SK-N-SH (cell line): ENCODE results near the gene TAP1. TPM values are rescaled to one million over a fixed set of nuclear protein-coding genes. Genes with fewer than 3 reads are reported as not detected.

Experiments used
- CTCF ChIA-PET: fragments of 300-600, 350-600 bp; formaldehyde crosslinking; extraction: SDS; loops from one replicate; lab custom pipeline; 2021; lab: Yijun Ruan, JAX
- POLR2A ChIA-PET: fragments of 350-600 bp; sonication (Branson Sonifier 250); formaldehyde crosslinking; extraction: SDS; loops from one replicate; lab custom pipeline; 2020; ENCODE audit warnings: antibody characterized with exemption, inconsistent platforms; lab: Yijun Ruan, JAX
- DNase-seq: peaks from one replicate; pipeline ENCODE4 v3.0.0; 2012
- H2AFZ ChIP-seq: fragments of 200-600 bp; sonication (generic); 2 replicates; pipeline ENCODE4 v1.8.1; 2016; ENCODE audit warnings: antibody characterized with exemption, mild to moderate bottlenecking, low read depth
- H3F3A ChIP-seq: fragments of 200-600 bp; sonication (generic); replicated peaks from 2 replicates; pipeline ENCODE3; 2016; ENCODE audit warnings: antibody characterized with exemption, mild to moderate bottlenecking; ENCODE audit not compliant: insufficient read depth
- H3K27ac ChIP-seq, 2 experiments: fragments of 200-500 bp in 1 of 2; fragments of 200-600 bp in 1 of 2; sonication (Bioruptor generic) in 1 of 2; sonication (generic), shearing (Covaris generic) in 1 of 2; 2 replicates each; pipeline versions ENCODE4 v1.5.1 to v1.6.1; 2014 to 2016; ENCODE audit warnings: low read depth in 2 of 2, inconsistent platforms in 1 of 2, low read length in 1 of 2, mild to moderate bottlenecking in 1 of 2, mixed read lengths in 1 of 2
- H3K27me3 ChIP-seq: fragments of 200-600 bp; sonication (generic), shearing (Covaris generic); 2 replicates; pipeline ENCODE4 v1.6.1; 2016; ENCODE audit warnings: mixed run types; ENCODE audit not compliant: insufficient read depth
- H3K36me3 ChIP-seq, 2 experiments: fragments of 200-500 bp in 1 of 2; fragments of 200-600 bp in 1 of 2; sonication (Bioruptor generic) in 1 of 2; sonication (generic) in 1 of 2; replicated peaks in 1 of 2; 2 replicates each; pipeline versions ENCODE3 to v1.5.1; 2014 to 2016; ENCODE audit warnings: low read length in 1 of 2, mild to moderate bottlenecking in 1 of 2; ENCODE audit not compliant: insufficient read depth in 2 of 2, control insufficient read depth in 1 of 2
- H3K4me1 ChIP-seq, 2 experiments: fragments of 200-500 bp in 1 of 2; fragments of 200-600 bp in 1 of 2; sonication (Bioruptor generic) in 1 of 2; sonication (generic), shearing (Covaris generic) in 1 of 2; 2 replicates each; pipeline versions ENCODE4 v1.5.1 to v1.6.1; 2014 to 2016; ENCODE audit warnings: low read depth in 1 of 2, low read length in 1 of 2, mixed run types in 1 of 2; ENCODE audit not compliant: insufficient read depth in 2 of 2, control insufficient read depth in 1 of 2
- H3K4me2 ChIP-seq: fragments of 200-600 bp; sonication (generic), shearing (Covaris generic); 2 replicates; pipeline ENCODE4 v1.6.1; 2017; ENCODE audit warnings: mixed run types
- H3K4me3 ChIP-seq, 2 experiments: fragments of 200-500 bp in 1 of 2; fragments of 200-600 bp in 1 of 2; sonication (Bioruptor generic) in 1 of 2; sonication (generic), shearing (Covaris generic) in 1 of 2; 2 replicates each; pipeline versions ENCODE4 v1.5.1 to v1.8.1; 2014 to 2016; ENCODE audit warnings: low read depth in 2 of 2, inconsistent platforms in 1 of 2, low read length in 1 of 2, mild to moderate bottlenecking in 1 of 2, mixed read lengths in 1 of 2, moderate library complexity in 1 of 2
- H3K79me2 ChIP-seq: fragments of 200-600 bp; sonication (generic); 2 replicates; pipeline ENCODE4 v1.8.1; 2017; ENCODE audit warnings: mild to moderate bottlenecking; ENCODE audit not compliant: insufficient read depth
- H3K9ac ChIP-seq: fragments of 200-600 bp; sonication (generic); 2 replicates; pipeline ENCODE4 v1.6.1; 2017; ENCODE audit warnings: mixed run types
- H3K9me2 ChIP-seq: fragments of 200-600 bp; sonication (generic); 2 replicates; pipeline ENCODE4 v1.6.1; 2017; ENCODE audit warnings: mixed run types
- H3K9me3 ChIP-seq: fragments of 200-600 bp; sonication (generic); 2 replicates; pipeline ENCODE4 v1.6.1; 2017; ENCODE audit warnings: mixed run types, mild to moderate bottlenecking, moderate library complexity
- H4K20me1 ChIP-seq: fragments of 200-600 bp; sonication (generic); 2 replicates; pipeline ENCODE4 v1.6.1; 2017; ENCODE audit warnings: mild to moderate bottlenecking, mixed run types; ENCODE audit not compliant: insufficient read depth
- CHD2 ChIP-seq: fragments of 150-350 bp; IDR thresholded peaks from 2 replicates; pipeline ENCODE4 v1.6.1; 2018; ENCODE audit warnings: low read length; ENCODE audit not compliant: partially characterized antibody
- FOSL2 ChIP-seq: IDR thresholded peaks from 2 replicates; pipeline ENCODE4 v1.4.0; 2012; ENCODE audit warnings: low read depth, mild to moderate bottlenecking, moderate library complexity, borderline replicate concordance
- FOXJ3 ChIP-seq: sonication (generic); formaldehyde crosslinking; IDR thresholded peaks from 2 replicates; pipeline ENCODE4 v1.5.1; 2020; ENCODE audit warnings: mild to moderate bottlenecking, missing genetic modification reagents
- FOXM1 ChIP-seq: IDR thresholded peaks from 2 replicates; pipeline ENCODE4 v1.4.0; 2012; ENCODE audit warnings: low read depth, mild to moderate bottlenecking
- IRF3 ChIP-seq: fragments of 150-350 bp; IDR thresholded peaks from 2 replicates; pipeline ENCODE4 v1.6.1; 2016; ENCODE audit warnings: mild to moderate bottlenecking, low read depth, low read length
- MAX ChIP-seq: IDR thresholded peaks from 2 replicates; pipeline ENCODE4 v1.4.0; 2012; ENCODE audit warnings: low read depth
- MXI1 ChIP-seq: IDR thresholded peaks from 2 replicates; pipeline ENCODE4 v1.6.1; 2012; ENCODE audit warnings: mild to moderate bottlenecking, low read depth, low read length, improper control_type of control experiment
- RAD21 ChIP-seq: IDR thresholded peaks from 2 replicates; pipeline ENCODE4 v1.6.1; 2012; ENCODE audit warnings: mild to moderate bottlenecking, low read length
- TCF12 ChIP-seq: IDR thresholded peaks from 2 replicates; pipeline ENCODE4 v1.4.0; 2012
- TEAD4 ChIP-seq: IDR thresholded peaks from 2 replicates; pipeline ENCODE4 v1.4.0; 2012; ENCODE audit warnings: mild to moderate bottlenecking, borderline replicate concordance; ENCODE audit not compliant: insufficient read depth
- WGBS: methylation state at CpG from one replicate; pipeline ENCODE4 v1.1.6; 2017; ENCODE audit warnings: low lambda C conversion rate; 5-methylcytosine and 5-hydroxymethylcytosine counted together
- polyA plus RNA-seq, 3 experiments: library from polyadenylated mRNA; depleted of rRNA; stranded (reverse); fragments of >200 nt; gene quantifications; 2 replicates each; pipeline ENCODE4 v1.2.3, GENCODE V29; 2012
- TF ChIP-seq, protein P1 (sequence below): IDR thresholded peaks from 2 replicates; pipeline ENCODE4 v1.4.0; 2012; ENCODE audit warnings: low read depth, borderline replicate concordance
- TF ChIP-seq, protein P2 (sequence below): fragments of 200-600 bp; sonication (generic); IDR thresholded peaks from 2 replicates; pipeline ENCODE4 v1.6.1; 2017; ENCODE audit warnings: antibody characterized with exemption, mild to moderate bottlenecking, moderate library complexity

The TAP1 gene
- polyA plus RNA-seq, 1 of the 3 experiments (the other 2 are of a cell fraction), result 31.1 TPM

- 0 out of 2 replicates have a peak, but pooled peaks cover 4% of the 10 kb centered on the region for H3K9me3 ChIP-seq
- no peak overlapping the region for H3K9ac ChIP-seq
- no peak overlapping the region for H3K27ac ChIP-seq
- no peaks in the 10 kb centered on the region for H3K4me1 ChIP-seq
- ChIA-PET POLR2A (interaction anchor here (1.0 kb wide), 1 partner anchor 29 kb away, joined by 4 read pairs; the partner anchor contains the start of gene TAP2), CTCF (interaction anchor here (0.6 to 9.5 kb wide), 68 partner anchors 9 to 484 kb away, joined by 3 to 223 read pairs (median 5); partner anchors contain the start of genes HLA-DMA, HLA-DMB, HLA-DPA1 and PSMB8)
- H2AFZ ChIP-seq, result no peak overlapping the region
- no peak overlapping the region for H3K4me2 ChIP-seq
- no peaks in the 10 kb centered on the region for H3F3A ChIP-seq
- no peak overlapping the region; a peak in 1 of 4 replicates for H3K4me3 ChIP-seq
- H3K79me2 ChIP-seq, result no peaks in the 10 kb centered on the region
- H3K9me2 ChIP-seq, result no peaks in the 10 kb centered on the region
- no peak for DNase-seq
- no peak for TF ChIP-seq MXI1
- TF ChIP-seq TEAD4, result no peak
- no peak for TF ChIP-seq FOXJ3
- no peak for TF ChIP-seq IRF3
- TF ChIP-seq, protein P1, sequence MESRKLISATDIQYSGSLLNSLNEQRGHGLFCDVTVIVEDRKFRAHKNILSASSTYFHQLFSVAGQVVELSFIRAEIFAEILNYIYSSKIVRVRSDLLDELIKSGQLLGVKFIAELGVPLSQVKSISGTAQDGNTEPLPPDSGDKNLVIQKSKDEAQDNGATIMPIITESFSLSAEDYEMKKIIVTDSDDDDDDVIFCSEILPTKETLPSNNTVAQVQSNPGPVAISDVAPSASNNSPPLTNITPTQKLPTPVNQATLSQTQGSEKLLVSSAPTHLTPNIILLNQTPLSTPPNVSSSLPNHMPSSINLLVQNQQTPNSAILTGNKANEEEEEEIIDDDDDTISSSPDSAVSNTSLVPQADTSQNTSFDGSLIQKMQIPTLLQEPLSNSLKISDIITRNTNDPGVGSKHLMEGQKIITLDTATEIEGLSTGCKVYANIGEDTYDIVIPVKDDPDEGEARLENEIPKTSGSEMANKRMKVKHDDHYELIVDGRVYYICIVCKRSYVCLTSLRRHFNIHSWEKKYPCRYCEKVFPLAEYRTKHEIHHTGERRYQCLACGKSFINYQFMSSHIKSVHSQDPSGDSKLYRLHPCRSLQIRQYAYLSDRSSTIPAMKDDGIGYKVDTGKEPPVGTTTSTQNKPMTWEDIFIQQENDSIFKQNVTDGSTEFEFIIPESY, result no peak
- TF ChIP-seq FOXM1, result no peak
- no peak for TF ChIP-seq TCF12
- TF ChIP-seq CHD2, result no peak
- no peak for TF ChIP-seq MAX
- TF ChIP-seq, protein P2, sequence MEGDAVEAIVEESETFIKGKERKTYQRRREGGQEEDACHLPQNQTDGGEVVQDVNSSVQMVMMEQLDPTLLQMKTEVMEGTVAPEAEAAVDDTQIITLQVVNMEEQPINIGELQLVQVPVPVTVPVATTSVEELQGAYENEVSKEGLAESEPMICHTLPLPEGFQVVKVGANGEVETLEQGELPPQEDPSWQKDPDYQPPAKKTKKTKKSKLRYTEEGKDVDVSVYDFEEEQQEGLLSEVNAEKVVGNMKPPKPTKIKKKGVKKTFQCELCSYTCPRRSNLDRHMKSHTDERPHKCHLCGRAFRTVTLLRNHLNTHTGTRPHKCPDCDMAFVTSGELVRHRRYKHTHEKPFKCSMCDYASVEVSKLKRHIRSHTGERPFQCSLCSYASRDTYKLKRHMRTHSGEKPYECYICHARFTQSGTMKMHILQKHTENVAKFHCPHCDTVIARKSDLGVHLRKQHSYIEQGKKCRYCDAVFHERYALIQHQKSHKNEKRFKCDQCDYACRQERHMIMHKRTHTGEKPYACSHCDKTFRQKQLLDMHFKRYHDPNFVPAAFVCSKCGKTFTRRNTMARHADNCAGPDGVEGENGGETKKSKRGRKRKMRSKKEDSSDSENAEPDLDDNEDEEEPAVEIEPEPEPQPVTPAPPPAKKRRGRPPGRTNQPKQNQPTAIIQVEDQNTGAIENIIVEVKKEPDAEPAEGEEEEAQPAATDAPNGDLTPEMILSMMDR, result no peak
- no peak for TF ChIP-seq RAD21
- no peak for TF ChIP-seq FOSL2
- WGBS, result 13% methylated on average over 8 of the region's 8 CpGs
- no peaks in the 10 kb centered on the region for H4K20me1 ChIP-seq
- no peaks in the 10 kb centered on the region for H3K36me3 ChIP-seq
- peaks cover 33% of the 10 kb centered on the region for H3K27me3 ChIP-seq
Measured at GRCh38 chr6:32867554-32868256, 14.2 kb upstream of the TAP1 start.
